GM18520 (cell line): ENCODE measurements around the gene NCOR2.
"Not testable (repeated sequence)": the region's sequence is repeated elsewhere in the genome, so short reads cannot be mapped to it uniquely, and the experiment has no call there.

Source experiments
- ATAC-seq: cut with Tn5 transposase; IDR thresholded peaks from one replicate; pipeline ENCODE4 v1.9.1; 2021; ENCODE audit not compliant: unreplicated experiment

The NCOR2 gene

DNA sequence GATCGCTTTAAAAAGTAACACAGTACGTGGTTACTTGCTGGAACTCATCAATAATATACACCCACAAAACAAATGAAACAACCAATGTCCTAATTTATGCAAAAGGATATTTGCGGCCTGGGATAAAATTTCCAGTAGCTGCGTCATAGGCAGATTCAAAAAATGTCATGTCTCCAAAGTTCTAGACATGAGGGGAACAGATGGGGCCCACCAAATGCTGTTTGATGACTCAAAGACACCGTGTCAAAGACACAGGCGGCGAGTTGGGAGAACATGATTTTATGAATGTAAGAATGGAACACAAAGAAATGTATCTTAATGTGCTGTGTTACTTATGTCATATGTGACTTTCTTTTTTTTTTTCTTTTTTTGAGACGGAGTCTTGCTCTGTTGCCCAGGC is 34.3 kb upstream of the NCOR2 start:
- no peak for ATAC-seq

DNA sequence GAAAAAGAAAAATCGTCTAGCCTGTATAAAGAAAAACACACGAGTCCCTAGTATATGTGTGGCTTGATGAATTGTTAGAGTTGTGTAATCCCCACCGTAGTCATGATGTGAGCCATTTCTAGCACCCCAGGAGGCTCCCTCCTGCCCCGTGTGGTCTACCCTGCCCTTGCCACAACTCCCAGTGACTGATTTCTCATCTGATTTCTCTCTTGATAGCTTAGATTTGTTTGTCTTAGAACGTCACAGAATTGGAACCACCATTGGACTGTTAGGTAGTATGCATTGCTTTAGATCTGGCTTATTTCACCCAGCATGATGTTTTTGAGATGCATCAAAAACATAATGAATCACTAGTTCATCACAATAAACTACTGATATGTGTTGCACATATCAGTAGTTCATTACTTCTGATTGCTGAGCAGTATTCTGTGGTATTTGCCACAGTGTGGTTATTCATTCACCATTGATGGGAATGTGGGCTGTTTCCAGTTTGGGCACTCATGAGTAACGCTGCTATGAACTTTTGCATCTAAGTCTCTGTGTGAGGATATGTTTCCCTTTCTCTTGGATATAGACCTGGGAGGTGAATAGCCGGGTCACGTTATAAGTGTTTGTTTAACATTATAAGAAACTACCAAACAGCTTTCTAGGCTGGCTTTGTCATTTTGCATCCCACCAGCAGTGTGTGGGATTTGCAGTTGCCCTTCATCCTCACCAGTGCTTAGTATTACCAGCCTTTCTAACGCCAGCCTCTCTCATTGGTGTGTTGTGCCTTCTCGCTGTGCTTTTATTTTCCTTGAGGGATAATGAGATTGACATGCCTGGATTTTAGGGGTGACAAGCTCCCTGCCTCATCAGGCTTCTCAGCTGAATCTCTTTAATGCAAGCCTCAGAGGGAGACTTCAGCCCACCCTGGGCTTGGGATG is 31.9 kb upstream of the NCOR2 start:
- no peak for ATAC-seq

DNA sequence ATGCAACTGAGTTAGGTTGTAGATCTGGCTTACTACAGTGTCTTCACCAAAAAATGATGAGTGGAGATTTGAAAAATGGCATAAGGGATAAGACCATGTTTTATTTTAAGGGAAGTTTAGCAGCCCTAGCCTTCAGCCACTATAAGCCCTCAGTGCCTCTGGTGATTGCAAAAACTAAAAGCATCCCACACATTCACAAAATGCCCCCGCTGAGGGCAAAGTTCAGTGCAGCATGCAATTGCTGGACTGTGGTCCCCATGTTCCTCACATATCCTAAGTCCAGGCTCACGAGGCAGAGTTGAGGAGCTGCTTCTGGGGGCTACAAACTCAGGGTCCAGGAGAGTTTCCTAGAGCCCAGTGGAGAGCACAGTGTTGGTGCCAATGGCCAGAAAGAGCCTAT is 29.6 kb upstream of the NCOR2 start:
- ATAC-seq = no peak

DNA sequence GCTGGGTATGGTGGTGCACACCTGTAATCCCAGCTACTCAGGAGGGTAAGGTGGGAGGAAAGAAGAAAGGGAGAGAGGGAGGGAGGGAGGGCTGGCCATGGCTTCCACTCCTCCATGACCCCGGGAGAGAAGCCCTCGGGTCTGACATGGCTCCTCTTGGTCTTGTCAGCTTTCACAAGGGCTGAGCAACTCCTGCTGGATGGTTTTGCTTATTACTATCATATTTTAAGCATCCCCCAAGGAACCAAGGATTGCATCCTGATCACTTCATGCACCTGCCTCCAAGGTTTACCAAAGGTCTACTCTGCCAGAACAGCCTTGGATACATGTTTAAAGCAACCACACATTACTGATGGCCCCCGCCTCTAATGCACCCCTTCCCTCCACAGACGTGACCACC is 28.0 kb upstream of the NCOR2 start:
- ATAC-seq = no peak

DNA sequence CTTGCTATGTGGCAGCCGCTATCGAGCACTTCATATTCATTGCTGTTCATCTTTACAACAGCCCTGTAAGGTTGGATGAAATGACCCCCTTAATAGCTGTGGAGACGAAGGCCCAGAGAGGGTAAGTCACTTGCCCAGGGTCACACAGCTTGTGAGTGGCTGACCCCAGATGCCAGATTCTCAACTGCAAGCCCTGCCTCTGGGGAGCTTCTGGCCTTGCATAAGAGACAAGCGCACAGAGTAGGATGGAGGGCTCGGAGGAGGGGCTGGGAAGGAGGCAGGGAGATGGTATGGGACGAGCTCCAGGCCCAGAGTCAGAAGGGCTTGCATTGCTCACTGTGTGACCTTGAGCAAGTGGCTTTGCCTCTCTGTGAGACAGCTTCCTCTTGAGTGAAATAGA is 27.4 kb upstream of the NCOR2 start:
- no peak for ATAC-seq

DNA sequence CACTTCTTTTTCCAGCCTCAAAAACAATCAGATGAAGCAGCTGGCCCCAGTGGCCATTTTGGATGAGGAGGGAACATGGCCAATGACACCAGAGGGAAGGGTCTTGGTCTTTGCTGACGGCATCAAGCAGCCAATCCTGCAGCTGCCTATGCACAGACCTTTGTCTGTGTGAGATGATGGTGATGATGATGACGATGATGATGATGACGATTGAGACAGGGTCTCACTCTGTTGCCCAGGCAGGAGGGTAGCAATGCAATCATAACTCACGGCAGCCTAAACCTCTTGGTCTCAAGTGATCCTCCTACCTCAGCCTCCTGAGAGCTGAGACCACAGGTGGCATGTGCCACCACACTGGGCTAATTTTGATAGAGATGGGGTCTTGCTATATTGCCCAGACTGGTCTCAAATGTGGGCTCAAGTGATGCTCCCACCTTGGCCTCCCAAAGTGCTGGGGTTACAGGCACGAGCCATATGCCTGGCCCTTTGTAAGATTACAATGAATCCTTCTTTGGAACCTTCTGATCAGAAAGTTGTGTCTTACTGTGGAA is 26.5 kb upstream of the NCOR2 start:
- ATAC-seq = no peak

DNA sequence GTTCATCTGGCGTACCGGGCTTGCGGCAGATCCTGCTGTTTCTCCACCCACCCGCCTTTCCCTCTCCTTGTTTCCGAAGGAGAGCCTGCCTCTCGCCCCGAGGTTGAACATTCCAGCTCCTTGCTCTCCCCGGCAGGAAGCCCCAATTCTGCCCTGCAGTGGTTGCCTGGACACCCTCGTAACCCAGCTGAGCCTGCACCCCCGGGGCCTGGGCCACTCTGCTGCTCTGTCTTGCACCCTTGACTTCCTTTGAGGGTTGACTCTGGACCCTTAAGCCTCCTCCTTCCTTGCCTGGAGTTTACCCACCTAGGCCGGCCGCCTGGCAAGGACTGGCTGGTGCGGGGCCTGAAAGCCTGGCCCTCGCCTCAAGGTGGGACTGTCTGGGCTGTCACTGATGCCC is 25.8 kb upstream of the NCOR2 start:
- ATAC-seq = no peak

DNA sequence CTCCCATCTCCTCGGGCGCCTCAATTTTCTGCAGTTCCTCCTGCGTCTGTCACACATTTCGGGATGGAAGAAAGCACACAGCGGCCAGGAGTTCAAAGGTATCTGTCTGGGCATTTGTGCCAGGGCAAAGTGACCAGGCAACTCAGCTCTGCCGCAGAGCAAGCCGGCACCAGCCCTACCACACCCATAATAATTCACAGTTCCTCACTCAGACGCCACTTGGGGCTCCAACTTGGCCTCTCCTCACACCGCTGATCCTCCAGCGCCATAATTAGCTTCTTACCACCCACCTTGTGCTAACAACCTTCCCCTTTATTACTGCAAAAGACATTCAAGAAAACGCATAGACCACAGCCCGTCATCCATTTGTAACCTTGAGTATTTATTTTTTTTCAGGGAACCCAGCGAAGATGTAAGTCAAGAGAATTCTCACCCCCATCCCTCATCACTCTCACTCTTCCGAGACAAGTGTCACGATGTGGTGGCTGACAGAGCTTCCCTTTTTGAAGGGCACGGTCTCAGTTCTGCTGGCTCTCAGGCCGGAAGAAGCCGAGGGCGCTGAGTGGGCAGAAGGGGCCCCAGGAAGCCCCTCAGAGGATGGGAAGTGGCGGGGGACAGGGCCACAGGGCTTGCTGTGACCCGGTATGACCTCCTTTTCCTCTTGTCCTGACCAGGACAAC is 25.2 kb upstream of the NCOR2 start:
- no peak for ATAC-seq

DNA sequence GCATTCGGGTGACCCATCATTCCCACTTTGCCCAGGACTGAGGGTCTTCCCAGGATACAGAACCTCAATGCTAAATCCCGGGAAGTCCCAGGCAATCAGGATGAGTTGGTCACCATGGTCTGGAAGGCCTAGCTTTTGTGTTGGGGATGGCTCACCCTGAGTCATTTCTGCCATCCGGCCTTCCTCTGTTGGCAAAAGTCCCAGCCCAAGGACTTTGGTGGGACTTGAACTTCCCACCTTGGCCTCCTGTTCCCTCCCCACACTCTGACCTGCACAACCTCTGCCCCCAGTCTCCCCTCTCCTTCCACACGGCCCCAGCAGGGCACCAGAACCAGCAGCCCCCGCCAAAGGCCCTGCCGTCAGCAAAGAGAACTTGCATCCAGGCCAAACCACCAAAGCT is 24.6 kb upstream of the NCOR2 start:
- no peak for ATAC-seq

DNA sequence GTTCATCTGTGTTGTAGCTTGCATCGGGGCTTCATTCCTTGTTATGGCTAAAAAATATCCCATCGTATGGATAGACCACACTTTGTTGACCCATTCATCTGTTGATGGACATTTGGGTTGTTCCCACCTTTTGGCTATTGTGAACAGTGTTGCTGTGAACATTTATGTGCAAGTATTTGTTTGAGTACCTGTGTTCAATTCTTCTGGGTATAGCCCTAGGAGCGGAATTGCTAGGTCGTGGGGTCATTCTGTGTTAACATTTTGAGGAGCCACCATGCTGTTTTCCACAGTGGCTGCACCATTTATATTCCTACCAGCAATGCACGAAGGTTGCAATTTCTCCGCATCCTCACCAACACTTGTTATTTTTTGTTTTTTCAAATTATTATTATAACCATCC is 23.0 kb upstream of the NCOR2 start:
- no peak for ATAC-seq

DNA sequence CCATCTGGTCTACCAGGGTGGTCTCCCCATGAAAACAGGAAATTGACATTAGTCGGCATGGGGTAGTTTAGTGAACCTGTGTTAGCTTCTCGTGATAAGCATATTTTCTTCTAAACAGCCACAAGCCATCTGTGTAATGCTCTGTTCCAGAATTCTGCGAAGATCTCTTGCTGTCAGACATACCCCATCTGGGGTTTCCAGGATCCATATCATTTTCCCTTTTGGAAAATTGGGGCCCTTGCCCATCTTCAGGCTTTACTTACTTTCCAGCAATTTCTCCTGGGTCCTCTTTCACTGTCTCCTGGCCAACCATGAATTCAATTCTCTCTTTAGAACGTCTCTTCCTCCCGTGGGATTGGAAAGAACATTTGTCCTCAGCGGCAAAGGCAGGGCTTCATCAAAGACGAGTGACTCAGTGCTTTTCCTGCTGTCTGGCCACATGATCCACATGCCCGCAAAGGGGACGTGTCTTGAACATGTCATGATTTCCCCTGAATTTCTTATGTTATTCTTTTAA is 21.4 kb upstream of the NCOR2 start:
- ATAC-seq = no peak

DNA sequence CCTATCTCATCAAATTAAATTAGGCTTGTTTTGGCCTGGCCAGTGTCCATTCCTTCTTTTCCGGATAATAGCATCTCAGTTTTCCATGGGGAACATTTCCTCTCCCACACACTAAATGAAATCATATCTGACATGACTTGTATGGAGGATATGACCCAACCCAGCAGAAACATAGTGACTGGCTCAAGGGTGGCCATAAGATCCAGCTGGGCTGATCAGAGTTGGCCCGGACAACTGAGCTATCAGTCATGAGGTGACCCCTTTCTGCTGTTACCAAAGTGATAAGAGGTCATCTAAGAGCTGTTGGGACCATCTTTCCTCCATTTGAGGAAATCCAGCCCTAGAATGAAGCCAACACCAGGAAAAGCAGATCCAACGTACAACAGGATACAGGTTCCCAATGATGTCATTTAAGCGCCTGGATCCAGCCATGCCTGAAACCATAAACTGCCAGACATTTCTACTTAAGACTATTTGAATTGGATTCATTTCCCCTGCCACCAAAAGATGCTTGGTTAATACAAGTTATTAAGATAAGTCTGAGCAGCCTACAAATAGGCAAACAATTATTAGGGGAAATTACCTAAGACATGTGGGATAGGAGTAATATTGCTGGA is 20.7 kb upstream of the NCOR2 start:
- ATAC-seq = no peak

DNA sequence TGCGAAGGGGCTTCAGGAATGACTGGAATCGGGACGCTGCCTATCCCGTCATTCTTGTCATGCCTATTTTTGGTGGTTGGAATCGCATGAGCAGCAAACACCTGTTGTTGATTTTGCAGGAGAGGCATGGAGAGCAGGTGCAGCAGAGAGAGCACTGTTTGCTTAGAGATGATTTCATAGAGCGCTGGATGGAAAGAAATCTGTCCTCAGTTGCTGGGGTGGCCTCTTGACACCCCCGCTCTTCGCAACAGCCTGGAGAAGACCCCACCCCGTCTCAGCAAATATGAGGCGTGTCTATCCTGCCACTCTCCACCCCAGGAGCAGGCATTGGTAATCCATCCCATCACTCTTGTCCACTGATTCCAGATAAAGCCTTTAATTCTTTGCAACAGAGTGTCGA is 19.3 kb upstream of the NCOR2 start:
- no peak for ATAC-seq

DNA sequence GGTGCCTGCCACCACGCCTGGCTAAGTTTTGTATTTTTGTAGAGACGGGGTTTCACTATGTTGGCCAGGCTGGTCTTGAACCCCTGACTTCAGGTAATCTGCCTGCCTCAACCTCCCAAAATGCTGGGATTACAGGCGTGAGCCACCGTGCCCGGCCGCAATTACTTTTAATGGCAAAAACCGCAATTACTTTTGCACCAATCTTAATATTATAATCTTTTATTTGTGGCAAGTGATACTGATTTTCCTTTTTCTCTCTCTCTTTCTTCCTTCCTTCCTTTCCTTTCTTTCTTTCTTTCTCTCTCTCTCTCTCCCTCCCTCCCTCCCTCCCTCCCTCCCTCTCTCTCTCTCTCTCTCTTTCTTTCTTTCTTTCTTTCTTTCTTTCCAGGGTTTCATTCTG is 17.1 kb upstream of the NCOR2 start:
- ATAC-seq = not testable (repeated sequence)

DNA sequence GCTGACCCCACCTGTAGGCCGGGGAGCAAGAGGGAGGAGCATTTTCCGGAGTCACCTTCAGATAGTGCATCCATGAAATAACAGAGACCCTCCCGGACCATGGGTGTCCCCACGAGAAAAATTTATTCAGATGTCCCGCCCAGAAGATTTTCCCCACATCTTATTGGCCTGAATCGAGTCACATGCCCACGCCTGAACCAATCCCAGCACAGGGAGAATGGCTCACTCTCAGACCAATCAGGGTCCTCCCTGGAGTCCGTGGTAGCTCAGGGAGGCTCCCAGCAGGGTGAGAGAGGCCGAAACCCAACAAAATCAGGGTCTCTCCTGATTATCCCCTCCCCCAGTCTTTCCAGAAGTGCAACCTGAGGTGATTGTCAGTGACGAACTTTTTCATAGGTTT is 16.4 kb upstream of the NCOR2 start:
- no peak for ATAC-seq

DNA sequence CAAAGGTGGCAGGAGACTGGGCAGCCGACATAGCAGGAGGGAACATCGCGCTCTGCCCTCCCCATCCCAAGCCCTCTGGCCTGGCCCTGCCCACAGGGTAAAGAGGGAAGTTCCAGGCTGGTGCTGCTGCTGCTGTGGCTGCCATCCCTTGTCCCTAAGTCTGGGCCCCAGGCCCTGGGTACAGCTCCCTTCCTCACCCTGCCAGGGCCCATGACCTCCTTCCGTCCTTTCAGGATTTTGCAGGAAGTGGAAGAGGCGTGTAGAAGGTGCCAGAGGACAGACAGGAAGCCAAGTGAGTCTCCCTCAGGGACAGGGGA is 14.7 kb upstream of the NCOR2 start:
- ATAC-seq = no peak

DNA sequence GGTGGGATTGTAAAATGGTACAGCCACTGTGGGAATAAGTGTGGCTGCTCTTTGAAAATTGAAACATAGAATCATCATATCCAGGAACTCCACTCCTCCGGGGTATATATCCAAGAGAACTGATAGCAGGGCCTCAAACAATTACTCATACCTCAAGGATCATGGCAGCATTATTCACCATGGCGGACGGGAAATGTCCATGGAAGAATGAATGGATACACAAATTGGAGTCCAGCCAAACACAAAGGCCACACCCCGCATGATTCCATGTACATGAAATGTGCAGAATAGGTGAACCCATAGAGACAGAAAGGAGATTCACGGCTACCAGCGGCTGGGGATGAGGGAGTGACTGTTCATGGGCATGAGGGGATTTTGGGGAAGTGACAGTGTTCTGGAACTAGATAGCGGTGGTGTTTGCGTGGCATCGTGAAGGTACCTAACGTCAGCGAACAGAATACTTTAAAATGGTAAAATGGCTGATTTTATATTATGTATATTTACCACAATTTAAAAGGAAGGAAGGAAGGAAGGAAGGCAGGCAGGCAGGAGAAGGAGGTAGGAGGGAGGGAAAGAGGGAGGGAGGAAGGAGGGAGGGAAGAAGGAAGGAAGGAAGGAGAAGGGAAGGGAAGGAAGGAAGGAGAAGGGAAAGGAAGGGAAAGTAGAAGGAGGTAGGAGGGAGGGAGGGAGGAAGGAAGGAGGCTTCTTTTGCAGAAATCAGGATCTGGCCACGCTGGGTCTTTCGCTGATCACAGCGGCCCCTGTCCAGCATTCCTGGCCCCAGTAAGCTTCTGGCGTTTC is 14.1 kb upstream of the NCOR2 start:
- no peak for ATAC-seq

DNA sequence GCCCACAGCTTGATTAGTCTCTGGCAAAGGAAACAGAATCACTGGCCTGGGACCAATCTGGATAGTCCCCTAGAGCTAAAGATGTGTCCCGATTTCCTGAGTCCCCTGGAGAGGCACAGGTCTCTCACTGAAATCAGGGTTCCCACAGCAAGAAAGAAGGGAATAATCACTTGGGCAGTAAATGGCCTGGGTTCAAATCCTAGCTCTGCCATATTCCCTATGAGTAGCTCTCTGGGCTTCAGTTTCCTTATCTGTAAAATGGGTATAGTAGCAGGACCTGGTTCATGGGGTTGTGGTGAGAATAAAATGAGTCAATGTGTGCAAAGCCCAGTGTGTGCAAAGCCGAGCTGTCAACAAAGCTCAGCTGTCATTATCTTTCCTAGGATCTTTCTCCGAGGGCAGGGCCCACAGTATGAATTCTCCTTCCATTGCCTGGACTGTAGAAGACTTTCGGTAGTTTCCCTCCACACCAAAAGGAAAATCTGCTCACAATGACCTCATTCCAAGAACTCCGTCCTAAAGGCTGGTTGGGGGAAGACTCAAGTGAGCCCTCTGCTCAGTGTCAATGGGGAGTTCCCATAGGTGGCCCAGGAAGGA is 12.6 kb upstream of the NCOR2 start:
- no peak for ATAC-seq

DNA sequence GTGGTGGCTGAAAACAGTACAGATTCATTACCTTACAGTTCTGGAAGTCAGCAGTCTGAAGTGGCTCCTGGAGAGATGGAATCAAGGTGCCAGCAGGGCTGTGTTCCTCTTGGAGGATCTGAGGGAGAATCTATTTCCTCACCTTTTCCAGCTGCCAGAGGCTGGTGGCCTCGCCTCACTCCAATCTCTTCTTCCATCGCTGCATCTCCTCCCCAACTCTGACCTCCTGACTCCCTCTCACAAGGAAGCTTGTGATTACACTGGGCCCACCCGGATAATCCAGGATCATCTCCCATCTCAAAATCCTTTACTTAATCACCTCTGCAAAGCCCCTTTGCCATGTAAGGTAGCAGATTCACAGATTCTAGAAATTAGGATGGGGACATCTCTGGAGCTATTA is 11.4 kb upstream of the NCOR2 start:
- no peak for ATAC-seq

DNA sequence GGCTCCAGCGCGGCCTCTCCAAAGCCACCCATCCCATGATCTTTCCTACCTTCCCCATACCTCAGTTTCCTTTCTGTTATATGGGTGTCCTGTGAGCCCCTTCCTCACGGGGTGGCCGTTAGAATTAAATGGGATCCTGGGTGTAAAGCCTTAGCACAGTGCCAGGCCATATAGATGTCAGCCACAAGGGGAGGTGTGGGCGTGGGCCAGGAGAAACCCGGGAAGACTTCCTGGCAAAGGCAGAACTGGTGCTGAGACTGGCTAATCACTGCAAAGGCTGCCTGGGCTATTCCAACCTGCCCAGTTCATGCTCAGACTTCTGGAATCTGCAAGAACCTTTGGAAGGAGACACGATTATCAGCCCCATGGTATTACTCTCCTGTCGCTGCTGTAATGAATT is 11.0 kb upstream of the NCOR2 start:
- no peak for ATAC-seq

DNA sequence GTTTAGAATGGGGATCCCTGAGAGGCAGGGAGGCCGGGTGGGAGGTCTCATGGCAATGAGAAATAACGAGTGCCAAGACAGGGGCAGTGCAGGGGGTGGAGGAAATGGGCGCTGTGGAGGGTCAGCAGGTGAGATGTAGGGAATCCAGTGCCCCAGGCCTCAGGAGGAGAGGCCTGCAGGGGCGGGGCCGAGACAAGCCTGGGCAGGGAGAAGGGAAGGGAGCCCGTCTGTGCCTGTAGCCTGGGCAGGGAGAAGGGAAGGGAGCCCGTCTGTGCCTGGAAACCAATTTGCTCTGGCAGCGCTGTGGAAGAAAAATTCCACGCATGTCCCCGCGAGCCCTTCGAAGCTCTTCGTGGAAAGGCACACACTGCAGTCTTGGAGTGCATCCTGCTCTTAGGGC is 10.6 kb upstream of the NCOR2 start:
- ATAC-seq = no peak
